Peyer's patch (tissue), 4 donors: Measurements from ENCODE around the gene ABCB8. TPM values are rescaled to one million over a fixed set of nuclear protein-coding genes. Genes with fewer than 3 reads are reported as not detected.
A peak's percentile ranks its signal among the peaks of the same experiment; 100 is the strongest.
"Not testable (repeated sequence)": the region's sequence is repeated elsewhere in the genome, so short reads cannot be mapped to it uniquely, and the experiment has no call there.

Source experiments
- DNase-seq, 3 donors: peaks; one replicate each; pipeline ENCODE4 v3.0.0-alpha.2; 2017 to 2019
- H3K27ac ChIP-seq, 4 donors: fragments of 200-600 bp; sonication (generic); one replicate each; pipeline ENCODE4 v1.5.1; 2016 to 2019
- H3K27me3 ChIP-seq, 2 donors: fragments of 200-600 bp; sonication (generic); one replicate each; pipeline ENCODE4 v1.5.1; 2019
- H3K36me3 ChIP-seq, 3 donors: fragments of 200-600 bp; sonication (generic); one replicate each; pipeline ENCODE4 v1.5.1; 2016 to 2019
- H3K4me1 ChIP-seq, 4 donors: fragments of 200-600 bp; sonication (generic); one replicate each; pipeline ENCODE4 v1.5.1; 2016 to 2019
- H3K4me3 ChIP-seq, 4 donors: fragments of 200-600 bp; sonication (generic); 1 replicate in 3 of 4; 2 replicates in 1 of 4; pipeline ENCODE4 v1.5.1; 2016 to 2019; ENCODE audit warnings: mild to moderate bottlenecking in 1 of 4
- H3K9me3 ChIP-seq, 4 donors: fragments of 200-600 bp; sonication (generic); one replicate each; pipeline ENCODE4 v1.5.1; 2016 to 2019; ENCODE audit warnings: mild to moderate bottlenecking in 1 of 4
- POLR2A ChIP-seq, 2 donors: fragments of 450-650 bp; IDR thresholded peaks; one replicate each; pipeline ENCODE4 v1.5.1; 2017; ENCODE audit warnings: antibody characterized with exemption in 2 of 2, mild to moderate bottlenecking in 2 of 2, moderate library complexity in 2 of 2
- total RNA-seq, 4 donors: library from RNA; depleted of rRNA; stranded (reverse); fragments of >200 nt; gene quantifications; one replicate each; pipeline ENCODE4 v1.1.0, GENCODE V29; 2016
- TF ChIP-seq, protein P1 (sequence below), 6 experiments: fragments of 450-650 bp in 4 of 6; fragments of 200-600 bp in 2 of 6; sonication (generic) in 1 of 6; IDR thresholded peaks; one replicate each; pipeline ENCODE4 v1.5.1; 2017 to 2019; ENCODE audit warnings: antibody characterized with exemption in 6 of 6, mild to moderate bottlenecking in 3 of 6, moderate library complexity in 1 of 6

Gene ABCB8
- total RNA-seq, 4 donors from 2014 or later: 23.1 to 79.7 (median 42.7) TPM

GRCh38 chr7:151010037-151010306 lies 18.3 kb upstream of the ABCB8 start:
- peak in 1 of 3 donors; percentile 47 for DNase-seq
- Histone ChIP-seq H3K27ac (no peak overlapping the region), H3K36me3 (no peaks in the 10 kb centered on the region), H3K9me3 (no peaks in the 10 kb centered on the region), H3K27me3 (no peaks in the 10 kb centered on the region), H3K4me3 (no peak overlapping the region), H3K4me1 (peaks cover 0 to 30% (median 3%) of the 10 kb centered on the region in 4 donors)
- TF ChIP-seq, protein P1, sequence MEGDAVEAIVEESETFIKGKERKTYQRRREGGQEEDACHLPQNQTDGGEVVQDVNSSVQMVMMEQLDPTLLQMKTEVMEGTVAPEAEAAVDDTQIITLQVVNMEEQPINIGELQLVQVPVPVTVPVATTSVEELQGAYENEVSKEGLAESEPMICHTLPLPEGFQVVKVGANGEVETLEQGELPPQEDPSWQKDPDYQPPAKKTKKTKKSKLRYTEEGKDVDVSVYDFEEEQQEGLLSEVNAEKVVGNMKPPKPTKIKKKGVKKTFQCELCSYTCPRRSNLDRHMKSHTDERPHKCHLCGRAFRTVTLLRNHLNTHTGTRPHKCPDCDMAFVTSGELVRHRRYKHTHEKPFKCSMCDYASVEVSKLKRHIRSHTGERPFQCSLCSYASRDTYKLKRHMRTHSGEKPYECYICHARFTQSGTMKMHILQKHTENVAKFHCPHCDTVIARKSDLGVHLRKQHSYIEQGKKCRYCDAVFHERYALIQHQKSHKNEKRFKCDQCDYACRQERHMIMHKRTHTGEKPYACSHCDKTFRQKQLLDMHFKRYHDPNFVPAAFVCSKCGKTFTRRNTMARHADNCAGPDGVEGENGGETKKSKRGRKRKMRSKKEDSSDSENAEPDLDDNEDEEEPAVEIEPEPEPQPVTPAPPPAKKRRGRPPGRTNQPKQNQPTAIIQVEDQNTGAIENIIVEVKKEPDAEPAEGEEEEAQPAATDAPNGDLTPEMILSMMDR (IDR thresholded peaks at IDR 0.05): no peak
- no peak for TF ChIP-seq POLR2A (IDR thresholded peaks at IDR 0.05)

DNA sequence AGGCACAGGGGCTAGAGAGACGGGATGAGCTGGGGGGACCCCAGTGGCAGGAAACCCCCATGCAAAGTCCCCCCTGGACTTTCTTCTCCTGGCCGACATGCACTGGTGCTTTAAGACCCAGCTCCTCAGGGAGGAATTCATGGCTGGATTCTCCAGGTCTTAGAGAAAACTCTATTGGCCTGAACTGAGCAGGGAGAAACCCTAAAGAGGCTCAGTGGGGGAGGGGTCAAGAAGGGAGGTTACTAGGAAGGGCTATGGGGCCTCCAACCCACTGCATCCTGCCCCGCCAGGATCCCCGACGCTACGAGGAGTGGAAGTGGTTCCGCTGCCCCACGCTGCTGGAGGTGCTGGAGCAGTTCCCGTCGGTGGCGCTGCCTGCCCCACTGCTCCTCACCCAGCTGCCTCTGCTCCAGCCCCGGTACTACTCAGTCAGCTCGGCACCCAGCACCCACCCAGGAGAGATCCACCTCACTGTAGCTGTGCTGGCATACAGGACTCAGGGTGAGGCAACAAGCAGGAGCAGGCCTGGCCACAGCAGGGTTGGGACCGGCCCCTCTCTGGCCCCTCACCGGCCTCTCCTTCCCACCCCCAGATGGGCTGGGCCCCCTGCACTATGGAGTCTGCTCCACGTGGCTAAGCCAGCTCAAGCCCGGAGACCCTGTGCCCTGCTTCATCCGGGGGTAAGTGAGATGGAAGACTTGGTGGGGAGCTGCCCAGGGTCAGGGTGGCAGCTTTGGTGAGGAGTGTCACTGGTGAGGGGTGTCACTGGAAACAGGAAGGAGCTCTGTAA lies 17.7 kb upstream of the ABCB8 start:
- Histone ChIP-seq H3K27ac (no peak overlapping the region), H3K9me3 (no peaks in the 10 kb centered on the region), H3K4me1 (peaks cover 0 to 30% (median 3%) of the 10 kb centered on the region in 4 donors), H3K4me3 (no peak overlapping the region), H3K27me3 (no peaks in the 10 kb centered on the region), H3K36me3 (no peaks in the 10 kb centered on the region)
- peak in 2 of 3 donors; percentile 48 to 57 for DNase-seq
- TF ChIP-seq, protein P1 (IDR thresholded peaks at IDR 0.05): no peak
- no peak for TF ChIP-seq POLR2A (IDR thresholded peaks at IDR 0.05)

DNA sequence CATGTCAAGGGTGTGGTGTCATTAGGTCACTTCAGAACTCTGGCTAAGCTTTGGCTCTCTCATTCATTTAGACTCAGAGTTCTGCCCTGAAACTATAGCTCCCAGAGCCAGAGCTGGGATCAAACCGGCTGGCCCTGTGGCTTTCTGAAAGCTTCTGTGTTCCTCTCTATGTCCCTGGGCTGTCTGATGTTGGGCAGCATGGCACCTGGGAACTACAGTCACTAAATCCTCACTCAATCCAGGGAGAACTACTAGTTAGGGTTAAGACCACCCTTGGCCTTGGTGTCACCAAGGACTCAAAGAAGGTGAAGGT lies 17.2 kb upstream of the ABCB8 start:
- TF ChIP-seq, protein P1 (IDR thresholded peaks at IDR 0.05): no peak
- no peak for TF ChIP-seq POLR2A (IDR thresholded peaks at IDR 0.05)
- no peaks in the 10 kb centered on the region for H3K36me3 ChIP-seq
- peaks cover 0 to 30% (median 3%) of the 10 kb centered on the region in 4 donors for H3K4me1 ChIP-seq
- H3K27ac ChIP-seq: no peak overlapping the region
- peak in 1 of 3 donors; percentile 39 for DNase-seq
- H3K9me3 ChIP-seq: no peaks in the 10 kb centered on the region
- H3K27me3 ChIP-seq: no peaks in the 10 kb centered on the region
- H3K4me3 ChIP-seq: no peak overlapping the region

GRCh38 chr7:151011616-151012015 lies 16.6 kb upstream of the ABCB8 start:
- not testable (repeated sequence) for H3K9me3 ChIP-seq, H3K27me3 ChIP-seq, H3K36me3 ChIP-seq, DNase-seq, H3K4me3 ChIP-seq
- H3K4me1 ChIP-seq: peaks cover 0 to 30% (median 3%) of the 10 kb centered on the region in 4 donors
- peak overlapping the region in 2 of 4 donors; percentile 59 to 79 for H3K27ac ChIP-seq

- Histone ChIP-seq H3K4me1 (peaks cover 0 to 30% (median 3%) of the 10 kb centered on the region in 4 donors), H3K4me3 (no peak overlapping the region), H3K36me3 (no peaks in the 10 kb centered on the region), H3K27ac (peak overlapping the region in 3 of 4 donors; percentile 36 to 79 (median 59)), H3K9me3 (no peaks in the 10 kb centered on the region), H3K27me3 (no peaks in the 10 kb centered on the region)
- TF ChIP-seq, protein P1 (IDR thresholded peaks at IDR 0.05): peak in 3 of 6 experiments; percentile 24 to 57 (median 32)
- TF ChIP-seq POLR2A (IDR thresholded peaks at IDR 0.05): peak in 1 of 2 donors; percentile 20
- DNase-seq: peak in 2 of 3 donors; percentile 72 to 84
These were observed 16.1 kb upstream of the ABCB8 start for GRCh38 chr7:151012031-151012692.

DNA sequence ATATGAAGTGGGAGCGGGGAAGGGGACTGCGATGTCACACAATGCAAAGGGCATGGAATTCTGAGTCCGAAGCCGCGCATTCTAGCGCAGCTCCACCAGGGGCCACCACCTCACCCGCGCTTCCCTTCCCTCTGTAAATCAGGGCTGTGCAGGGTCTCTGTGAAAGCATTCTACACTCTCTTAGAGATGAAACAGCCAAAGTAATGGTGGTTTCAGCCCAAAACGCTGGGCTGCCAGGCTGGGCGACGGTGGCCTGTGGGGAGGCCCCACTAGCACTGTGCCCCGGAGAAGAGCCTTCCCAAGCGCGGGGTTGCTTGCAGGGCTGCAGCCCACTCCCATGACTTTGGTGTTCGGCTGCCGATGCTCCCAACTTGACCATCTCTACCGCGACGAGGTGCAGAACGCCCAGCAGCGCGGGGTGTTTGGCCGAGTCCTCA lies 15.3 kb upstream of the ABCB8 start:
- no peak for TF ChIP-seq POLR2A (IDR thresholded peaks at IDR 0.05)
- TF ChIP-seq, protein P1 (IDR thresholded peaks at IDR 0.05): peak in 4 of 6 experiments; percentile 14 to 28 (median 18)
- no peaks in the 10 kb centered on the region for H3K9me3 ChIP-seq
- H3K4me1 ChIP-seq: peaks cover 1 to 34% (median 6%) of the 10 kb centered on the region in 4 donors
- DNase-seq: no peak
- H3K27me3 ChIP-seq: no peaks in the 10 kb centered on the region
- H3K27ac ChIP-seq: peak overlapping the region in 3 of 4 donors; percentile 59 to 79 (median 72)
- H3K36me3 ChIP-seq: no peaks in the 10 kb centered on the region
- no peak overlapping the region for H3K4me3 ChIP-seq
